HEK293T (cell line): ENCODE data around the gene TAL1.

Experiments used
- BHLHE40 ChIP-seq: fragments of 450-650 bp; IDR thresholded peaks from 2 replicates; pipeline ENCODE4 v1.6.1; 2016; ENCODE audit warnings: mild to moderate bottlenecking, moderate library complexity, borderline replicate concordance
- FOXA1 ChIP-seq: fragments of 450-650 bp; IDR thresholded peaks from 2 replicates; pipeline ENCODE4 v1.6.1; 2016; ENCODE audit warnings: mild to moderate bottlenecking
- FOXM1 ChIP-seq: fragments of 450-650 bp; IDR thresholded peaks from 2 replicates; pipeline ENCODE4 v1.6.1; 2017; ENCODE audit warnings: mild to moderate bottlenecking, borderline replicate concordance
- TARDBP ChIP-seq: fragments of 450-650 bp; IDR thresholded peaks from 2 replicates; pipeline ENCODE4 v1.6.1; 2016

DNA sequence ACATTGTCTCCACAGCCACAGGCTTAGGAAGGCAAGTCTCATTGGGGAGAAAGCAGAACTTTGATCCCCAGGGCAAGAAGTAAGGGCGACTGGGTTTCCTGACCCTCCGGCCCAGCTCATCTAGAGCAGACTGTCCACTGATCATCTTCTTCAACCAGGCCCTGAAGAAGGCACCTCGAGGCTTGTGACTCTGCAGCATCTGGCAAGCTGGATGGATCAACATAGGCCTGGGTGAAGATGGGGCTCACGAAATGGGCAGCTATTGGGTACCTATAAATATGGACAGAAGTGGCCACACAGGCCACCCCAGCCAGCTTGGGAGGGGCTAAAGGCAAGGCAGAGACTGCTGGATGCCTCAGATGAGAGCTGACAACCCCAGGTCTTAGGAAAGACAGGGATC lies 13.0 kb downstream of the TAL1 start:
- TF ChIP-seq FOXA1 (no peak), BHLHE40 (no peak), FOXM1 (no peak), TARDBP (no peak)
